ENCODE data around the gene CCDC8. TPM values are rescaled to one million over a fixed set of nuclear protein-coding genes. Genes with fewer than 3 reads are reported as not detected.

CCDC8 gene
- total and polyA plus RNA-seq, 2 of the 4 experiments (the other 2 are of a cell fraction): 9.3 to 10.2 TPM

GRCh38 chr19:46435009-46435408 is 21.6 kb upstream of the CCDC8 start:
- no peak for DNase-seq
- Histone ChIP-seq H3K18ac (ENCODE audit: low read depth, low read length) (no peak overlapping the region), H2AK5ac (ENCODE audit: low read depth, low read length) (no peak overlapping the region), H2AFZ (replicated peaks; ENCODE audit: low read length, poor library complexity) (no peak overlapping the region), H3K56ac (ENCODE audit: extremely low read depth, insufficient read depth, low read length) (no peak overlapping the region), H3K27ac (ENCODE audit: insufficient read depth, low read length) (no peak overlapping the region), H3K4me3 (ENCODE audit: insufficient read depth, low read depth, low read length) (no peak overlapping the region), H3K36me3 (ENCODE audit: control insufficient read depth, insufficient read depth, low read length) (no peaks in the 10 kb centered on the region), H4K8ac (ENCODE audit: low read depth in 2 of 2, low read length in 2 of 2) (no peak overlapping the region), H3K27me3 (ENCODE audit: control insufficient read depth, insufficient read depth, low read length) (peaks cover 7% of the 10 kb centered on the region; the same call in 1 of the 2 replicates), H3K4me1 (ENCODE audit: control insufficient read depth, insufficient read depth, low read length) (no peaks in the 10 kb centered on the region), H3K9me3 (ENCODE audit: control insufficient read depth, insufficient read depth, low read length) (no peaks in the 10 kb centered on the region), H3K4ac (ENCODE audit: low read depth, low read length) (no peak overlapping the region), H2BK120ac (ENCODE audit: low read depth, low read length) (no peak overlapping the region), H2BK15ac (ENCODE audit: low read depth, low read length) (no peak overlapping the region), H3K14ac (replicated peaks; ENCODE audit: low read depth, low read length) (no peak overlapping the region), H2BK5ac (ENCODE audit: low read depth, low read length, poor library complexity, severe bottlenecking) (no peak overlapping the region), H3K79me1 (ENCODE audit: low read depth in 1 of 2, low read length in 2 of 2) (no peaks in the 10 kb centered on the region), H4K91ac (ENCODE audit: insufficient read depth, low read depth, low read length) (no peak overlapping the region), H2BK20ac (ENCODE audit: low read depth, low read length) (no peak overlapping the region), H4K20me1 (ENCODE audit: insufficient read depth, low read length) (no peaks in the 10 kb centered on the region), H3K9me1 (ENCODE audit: insufficient read depth, low read length) (0 out of 2 replicates have a peak, but pooled peaks cover 3% of the 10 kb centered on the region), H3K9ac (ENCODE audit: low read depth, low read length) (no peak overlapping the region), H4K5ac (ENCODE audit: low read depth, low read length) (no peak overlapping the region), H3K4me2 (ENCODE audit: low read depth, low read length) (no peak overlapping the region), H2AK9ac (replicated peaks; ENCODE audit: low read depth, low read length, poor library complexity) (no peak overlapping the region), H3K23ac (ENCODE audit: low read depth, low read length) (no peak overlapping the region)
- in situ Hi-C loops (cut with MboI; ENCODE audit: low sequenced_read_pairs): no loop called here
- CTCF ChIA-PET: no interaction called here
- no peak for ATAC-seq (ENCODE audit: low read depth)
- POLR2A ChIA-PET (ENCODE audit: unreplicated experiment): no interaction called here
- dilution Hi-C loops (cut with HindIII; ENCODE audit: low sequenced_read_pairs, unreplicated experiment): no loop called here
- WGBS, 2 experiments (ENCODE audit: extremely low coverage in 2 of 2, insufficient read length in 1 of 2): 10% methylated on average over 2 of the region's 6 CpGs; no CpG with 5 or more reads in 1 of the 2 experiments
- TF ChIP-seq MXI1 (IDR thresholded peaks at IDR 0.05; ENCODE audit: borderline replicate concordance, low read depth, low read length) (no peak), POLR2A (IDR thresholded peaks at IDR 0.05; ENCODE audit: low read depth, low read length) (no peak), USF2 (IDR thresholded peaks at IDR 0.05; ENCODE audit: low read depth, low read length) (no peak), NFE2L2 (IDR thresholded peaks at IDR 0.05; ENCODE audit: low read depth, low read length) (no peak), RFX5 (IDR thresholded peaks at IDR 0.05; ENCODE audit: low read depth, low read length) (no peak), ELK1 (IDR thresholded peaks at IDR 0.05; ENCODE audit: borderline replicate concordance, low read depth, low read length) (no peak), BHLHE40 (IDR thresholded peaks at IDR 0.05; ENCODE audit: low read depth, low read length) (no peak), MAFK (IDR thresholded peaks at IDR 0.05; ENCODE audit: low read depth, low read length) (no peak), CHD1 (IDR thresholded peaks at IDR 0.05; ENCODE audit: low read depth, low read length) (no peak), MAZ (IDR thresholded peaks at IDR 0.05; ENCODE audit: borderline replicate concordance, low read depth, low read length) (no peak), CTCF (conservative IDR thresholded peaks at IDR 0.05; ENCODE audit: low read depth, low read length) (no peak), RCOR1 (IDR thresholded peaks at IDR 0.05; ENCODE audit: insufficient replicate concordance, low read length) (no peak), SMC3 (IDR thresholded peaks at IDR 0.05; ENCODE audit: low read depth, low read length) (no peak), CEBPB (IDR thresholded peaks at IDR 0.05; ENCODE audit: low read depth, low read length) (no peak), FOS (IDR thresholded peaks at IDR 0.05; ENCODE audit: low read depth, low read length) (no peak), RAD21 (IDR thresholded peaks at IDR 0.05; ENCODE audit: low read length) (no peak)
- no TSS peak for BruUV-seq (replicated peaks)
- intact Hi-C loops (cut with micrococcal nuclease): no loop called here

All from IMR-90 (cell line).